ENCODE results near the gene USO1.
"Not testable (repeated sequence)": the region's sequence is repeated elsewhere in the genome, so short reads cannot be mapped to it uniquely, and the experiment has no call there.

GRCh38 chr4:75716054-75716453 is 8.3 kb upstream of the USO1 start:
- not testable (repeated sequence) for TF ChIP-seq CTCF (IDR thresholded peaks at IDR 0.05; ENCODE audit: low read depth, low read length); POLR2A (IDR thresholded peaks at IDR 0.05; ENCODE audit: extremely low read depth, insufficient read length); MAX (IDR thresholded peaks at IDR 0.05; ENCODE audit: low read depth, low read length); MYC (IDR thresholded peaks at IDR 0.05; ENCODE audit: low read depth, low read length)
